A549 (cell line): ENCODE measurements around the gene PEX14. TPM values are rescaled to one million over a fixed set of nuclear protein-coding genes. Genes with fewer than 3 reads are reported as not detected.
A peak's percentile ranks its signal among the peaks of the same experiment; 100 is the strongest.

ENCODE experiments used
- ATAC-seq, 2 experiments: fragments of 200-7000 bp in 1 of 2; fragments of >200 bp in 1 of 2; cut with Nextera tagmentation in 1 of 2; cut with Tn5 transposase in 1 of 2; 3 replicates each; pipeline versions ENCODE4 v1.8.0 to v1.9.1; 2018 to 2020; ENCODE audit warnings: mild to moderate bottlenecking in 1 of 2, moderate library complexity in 1 of 2
- CTCF ChIA-PET: fragments of 300-600 bp; sonication (Branson Sonifier 250); formaldehyde crosslinking; extraction: SDS; loops from one replicate; lab custom pipeline; 2021; ENCODE audit warnings: antibody characterized with exemption, inconsistent platforms; lab: Yijun Ruan, JAX
- POLR2A ChIA-PET: fragments of 350-600 bp; formaldehyde crosslinking; extraction: SDS; loops from one replicate; lab custom pipeline; 2021; ENCODE audit warnings: antibody characterized with exemption, inconsistent platforms; lab: Yijun Ruan, JAX
- DNase-seq, 2 experiments: peaks; one replicate each; pipeline versions ENCODE4 v3.0.0 to v3.0.0-alpha.2; 2011 to 2016; ENCODE audit warnings: low read depth in 1 of 2, low spot score in 1 of 2
- FAIRE-seq: peaks from 2 replicates; lab custom pipeline; 2011; peaks lifted over from hg19 to GRCh38; lab: Jason Lieb, UNC
- H3K27ac ChIP-seq, 2 experiments: fragments of >200 bp; sonication (Bioruptor Twin); formaldehyde crosslinking; 3 replicates each; pipeline ENCODE4 v1.5.1; 2016 to 2017
- H3K4me1 ChIP-seq: fragments of >200 bp; sonication (Bioruptor Twin); formaldehyde crosslinking; 3 replicates; pipeline ENCODE4 v1.6.1; 2016
- H3K4me2 ChIP-seq: fragments of >200 bp; sonication (Bioruptor Twin); formaldehyde crosslinking; 3 replicates; pipeline ENCODE4 v1.6.1; 2016
- H3K4me3 ChIP-seq: fragments of >200 bp; sonication (Bioruptor Twin); formaldehyde crosslinking; 3 replicates; pipeline ENCODE4 v1.5.1; 2016
- H3K9me3 ChIP-seq: fragments of >200 bp; sonication (Bioruptor Twin); formaldehyde crosslinking; 3 replicates; pipeline ENCODE4 v1.6.1; 2016
- CBX8 ChIP-seq: fragments of 200-600 bp; sonication (generic); IDR thresholded peaks from 2 replicates; pipeline ENCODE4 v1.6.1; 2016
- CEBPB ChIP-seq, 2 experiments: fragments of >200 bp in 1 of 2; sonication (Bioruptor Twin) in 1 of 2; formaldehyde crosslinking in 1 of 2; IDR thresholded peaks; 2 replicates each; pipeline ENCODE4 v1.6.1; 2012 to 2016
- ESRRA ChIP-seq: fragments of 150-350 bp; IDR thresholded peaks from 2 replicates; pipeline ENCODE4 v1.6.1; 2014; ENCODE audit warnings: mild to moderate bottlenecking, low read length, borderline replicate concordance
- FOSB ChIP-seq: fragments of 250-450 bp; sonication (Bioruptor Pico); IDR thresholded peaks from 2 replicates; pipeline ENCODE4 v1.5.0; 2020; ENCODE audit warnings: mild to moderate bottlenecking, moderate library complexity
- FOSL2 ChIP-seq, 2 experiments: fragments of 450-650 bp in 1 of 2; fragments of >200 bp in 1 of 2; sonication (Bioruptor Twin) in 1 of 2; formaldehyde crosslinking; IDR thresholded peaks; 2 replicates each; pipeline versions ENCODE4 v1.5.0 to v1.6.1; 2016 to 2020; ENCODE audit warnings: mild to moderate bottlenecking in 1 of 2, moderate library complexity in 1 of 2
- HOXA7 ChIP-seq: fragments of 250-450 bp; sonication (Bioruptor Pico); IDR thresholded peaks from 2 replicates; pipeline ENCODE4 v1.5.0; 2020; ENCODE audit warnings: mild to moderate bottlenecking, moderate library complexity
- HOXB13 ChIP-seq: fragments of 250-450 bp; sonication (Bioruptor Pico); IDR thresholded peaks from 2 replicates; pipeline ENCODE4 v1.5.0; 2020; ENCODE audit warnings: low read depth, mild to moderate bottlenecking, moderate library complexity
- JUN ChIP-seq, 2 experiments: fragments of >200 bp; sonication (Bioruptor Twin); formaldehyde crosslinking; IDR thresholded peaks; 2 replicates in 1 of 2; 3 replicates in 1 of 2; pipeline ENCODE4 v1.6.1; 2016 to 2017
- JUNB ChIP-seq: fragments of >200 bp; sonication (Bioruptor Twin); formaldehyde crosslinking; IDR thresholded peaks from 2 replicates; pipeline ENCODE4 v1.6.1; 2016
- KDM5A ChIP-seq: fragments of 200-600 bp; sonication (generic); IDR thresholded peaks from 2 replicates; pipeline ENCODE4 v1.6.1; 2016; ENCODE audit warnings: antibody characterized with exemption, mild to moderate bottlenecking
- MAFK ChIP-seq: fragments of 450-650 bp; IDR thresholded peaks from 2 replicates; pipeline ENCODE4 v1.6.1; 2014; ENCODE audit not compliant: partially characterized antibody
- MAZ ChIP-seq: fragments of 150-350 bp; IDR thresholded peaks from 2 replicates; pipeline ENCODE4 v1.6.1; 2014; ENCODE audit warnings: antibody characterized with exemption, low read depth, low read length, borderline replicate concordance
- MYC ChIP-seq: IDR thresholded peaks from 2 replicates; pipeline ENCODE4 v1.6.1; 2012; ENCODE audit warnings: mild to moderate bottlenecking, inconsistent platforms, low read length, improper control_type of control experiment, borderline replicate concordance
- PHF8 ChIP-seq: fragments of 200-600 bp; sonication (generic); IDR thresholded peaks from 2 replicates; pipeline ENCODE4 v1.6.1; 2016; ENCODE audit warnings: low read depth, mild to moderate bottlenecking, antibody characterized with exemption, moderate library complexity, borderline replicate concordance
- POLR2A ChIP-seq: IDR thresholded peaks from 2 replicates; pipeline ENCODE4 v1.6.1; 2012; ENCODE audit warnings: mild to moderate bottlenecking, low read length
- POLR2AphosphoS2 ChIP-seq: conservative IDR thresholded peaks from 2 replicates; pipeline ENCODE4 v1.6.1; 2012; ENCODE audit warnings: low read length, improper control_type of control experiment, inconsistent platforms
- RARB ChIP-seq: fragments of 250-450 bp; sonication (Bioruptor Pico); IDR thresholded peaks from 2 replicates; pipeline ENCODE4 v1.8.0; 2021; ENCODE audit warnings: mild to moderate bottlenecking, moderate library complexity
- ZFP36 ChIP-seq: fragments of 450-650 bp; IDR thresholded peaks from 2 replicates; pipeline ENCODE4 v1.6.1; 2014; ENCODE audit warnings: borderline replicate concordance; ENCODE audit not compliant: partially characterized antibody
- ZNF302 ChIP-seq: fragments of 250-450 bp; sonication (Bioruptor Pico); IDR thresholded peaks from 2 replicates; pipeline ENCODE4 v1.9.0; 2021; ENCODE audit warnings: inconsistent platforms, mild to moderate bottlenecking, moderate library complexity
- ZSCAN20 ChIP-seq: fragments of 250-450 bp; sonication (Bioruptor Pico); IDR thresholded peaks from 2 replicates; pipeline ENCODE4 v1.8.0; 2022; ENCODE audit warnings: mild to moderate bottlenecking, moderate library complexity
- WGBS: methylation state at CpG from one replicate; pipeline ENCODE4 v1.1.6; 2017; ENCODE audit errors: missing lambda C conversion rate; 5-methylcytosine and 5-hydroxymethylcytosine counted together
- polyA plus RNA-seq, 4 experiments: library from polyadenylated mRNA; depleted of rRNA in 3 of 4; stranded (reverse); fragments of >200 nt; fragmentation: RNase III in 1 of 4; extraction: RNeasy Plus Mini Kit Qiagen cat#74134 plus additional on column Dnase treatment in 1 of 4; gene quantifications; 2 replicates in 3 of 4; 3 replicates in 1 of 4; pipeline ENCODE4 v1.2.3, GENCODE V29; 2011 to 2017
- TF ChIP-seq, protein P1 (sequence below): IDR thresholded peaks from 2 replicates; pipeline ENCODE4 v1.6.1; 2012
- TF ChIP-seq, protein P2 (sequence below): IDR thresholded peaks from 2 replicates; pipeline ENCODE4 v1.6.1; 2012; ENCODE audit warnings: low read depth, borderline replicate concordance
- TF ChIP-seq, protein P3 (sequence below): fragments of >200 bp; sonication (Bioruptor Twin); formaldehyde crosslinking; IDR thresholded peaks from 2 replicates; pipeline ENCODE4 v1.6.1; 2016

PEX14 gene
- polyA plus RNA-seq, 2 of the 4 experiments (the other 2 are of a cell fraction): 7.7 to 15.0 TPM

DNA sequence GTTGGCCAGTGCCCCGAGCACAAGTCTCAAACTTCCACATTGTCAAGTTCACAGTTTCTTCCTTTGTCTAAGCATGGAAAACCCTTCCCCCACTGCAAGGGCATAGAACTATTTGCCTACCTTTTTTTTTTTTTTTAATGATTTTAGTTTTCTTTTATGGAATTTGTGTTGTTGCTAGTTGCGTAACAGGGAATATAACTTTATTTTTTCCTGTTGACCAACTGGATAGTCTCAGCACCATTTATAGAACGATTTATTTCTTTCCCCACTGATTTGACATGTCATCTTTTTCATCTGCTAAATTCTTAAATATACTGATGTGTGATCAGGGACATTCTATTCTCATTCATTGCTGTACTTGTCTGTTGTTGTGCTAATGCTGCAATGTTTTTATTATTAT, 83.0 kb downstream of the PEX14 start (continued):
- no peak for TF ChIP-seq MYC
- TF ChIP-seq, all 56 proteins: peak for 0

DNA sequence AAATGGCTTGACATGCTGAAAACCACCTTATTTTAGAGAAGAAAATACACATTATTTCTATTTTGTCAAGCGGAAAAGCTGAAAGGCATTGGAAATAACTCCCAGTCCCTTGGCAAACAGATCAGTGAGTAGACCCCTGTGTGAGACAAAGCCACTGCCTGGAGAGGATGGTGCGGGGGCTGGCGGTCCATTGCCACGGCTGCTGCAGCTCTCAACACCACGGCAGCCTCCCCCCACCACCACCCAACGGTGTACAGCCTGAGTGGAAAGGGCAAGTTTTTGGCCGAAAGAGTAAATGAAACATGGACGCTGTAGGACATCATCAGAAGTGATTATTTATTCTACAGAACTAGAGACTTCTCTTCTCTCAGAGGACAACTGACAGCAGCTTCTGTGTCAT, 84.6 kb downstream of the PEX14 start:
- DNase-seq (no peak), ATAC-seq (no peak), FAIRE-seq (no peak)
- Histone ChIP-seq H3K27ac (no peak overlapping the region), H3K4me1 (no peaks in the 10 kb centered on the region), H3K9me3 (peaks cover 3% of the 10 kb centered on the region; the same call in 2 of the 3 replicates), H3K4me2 (no peak overlapping the region), H3K4me3 (no peak overlapping the region)
- 93% methylated on average over 8 of the region's 8 CpGs for WGBS
- TF ChIP-seq HOXA7 (CRISPR knock-in tag): no peak
- no peak for TF ChIP-seq MAFK
- TF ChIP-seq KDM5A: no peak
- TF ChIP-seq, protein P1, sequence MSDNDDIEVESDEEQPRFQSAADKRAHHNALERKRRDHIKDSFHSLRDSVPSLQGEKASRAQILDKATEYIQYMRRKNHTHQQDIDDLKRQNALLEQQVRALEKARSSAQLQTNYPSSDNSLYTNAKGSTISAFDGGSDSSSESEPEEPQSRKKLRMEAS: no peak
- TF ChIP-seq HOXB13 (CRISPR knock-in tag): no peak
- TF ChIP-seq, protein P2, sequence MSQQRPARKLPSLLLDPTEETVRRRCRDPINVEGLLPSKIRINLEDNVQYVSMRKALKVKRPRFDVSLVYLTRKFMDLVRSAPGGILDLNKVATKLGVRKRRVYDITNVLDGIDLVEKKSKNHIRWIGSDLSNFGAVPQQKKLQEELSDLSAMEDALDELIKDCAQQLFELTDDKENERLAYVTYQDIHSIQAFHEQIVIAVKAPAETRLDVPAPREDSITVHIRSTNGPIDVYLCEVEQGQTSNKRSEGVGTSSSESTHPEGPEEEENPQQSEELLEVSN: no peak
- CTCF ChIA-PET: no interaction called here
- POLR2A ChIA-PET: no interaction called here

DNA sequence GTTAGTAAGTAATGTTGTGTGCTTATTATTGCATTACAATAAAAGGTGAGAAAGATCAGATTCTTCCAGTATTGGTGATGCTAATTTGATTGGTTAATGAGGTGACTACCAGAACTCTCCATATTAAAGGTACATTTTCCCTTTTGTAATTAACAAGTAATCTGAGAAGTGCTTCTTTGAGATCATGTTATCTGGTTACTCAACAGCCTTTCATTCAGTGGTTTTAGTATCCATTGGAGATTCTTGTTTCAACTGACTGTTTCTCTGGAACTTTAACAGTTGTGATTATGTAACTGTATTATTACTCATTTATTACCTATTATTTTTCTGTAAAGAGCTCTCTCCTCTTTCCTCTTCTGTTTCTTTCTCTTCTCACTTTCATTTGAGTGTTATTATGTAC, 86.7 kb downstream of the PEX14 start:
- no peak overlapping the region for H3K4me2 ChIP-seq
- H3K27ac ChIP-seq: no peak overlapping the region
- ATAC-seq: no peak
- H3K9me3 ChIP-seq: peaks cover 5% of the 10 kb centered on the region; the same call in 2 of the 3 replicates
- FAIRE-seq: no peak
- DNase-seq: no peak
- H3K4me3 ChIP-seq: no peak overlapping the region
- POLR2A ChIA-PET: no interaction called here
- no peaks in the 10 kb centered on the region for H3K4me1 ChIP-seq
- TF ChIP-seq HOXB13 (CRISPR knock-in tag) (no peak), MAZ (no peak), POLR2AphosphoS2 (no peak)
- CTCF ChIA-PET: no interaction called here

DNA sequence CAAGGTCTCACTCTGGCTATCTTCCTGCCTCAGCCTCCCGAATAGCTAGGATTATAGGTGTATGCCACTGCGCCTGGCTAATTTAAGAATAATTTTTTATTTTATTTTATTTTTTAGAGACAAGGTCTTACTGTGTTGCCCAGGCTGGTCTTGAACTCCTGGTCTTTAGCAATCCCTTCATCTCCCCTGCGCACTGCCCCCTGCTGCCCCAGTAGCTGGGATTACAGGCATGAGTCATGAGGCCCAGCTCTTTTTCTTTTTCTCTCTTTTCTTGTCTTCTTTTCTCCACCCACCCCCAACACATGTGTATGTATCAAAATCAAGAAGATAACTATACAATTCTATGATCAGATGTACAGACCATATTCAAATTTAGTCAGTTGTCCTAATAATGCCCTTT, 87.2 kb downstream of the PEX14 start:
- TF ChIP-seq JUNB (no peak), FOSL2 (IDR thresholded peaks at IDR 0.05) (no peak), FOSL2 (CRISPR knock-in tag; IDR thresholded peaks at IDR 0.05) (peak; percentile 36)
- POLR2A ChIA-PET: no interaction called here
- Histone ChIP-seq H3K9me3 (peaks cover 5% of the 10 kb centered on the region; the same call in 2 of the 3 replicates), H3K4me2 (no peak overlapping the region), H3K4me3 (no peak overlapping the region), H3K27ac (no peak overlapping the region), H3K4me1 (no peaks in the 10 kb centered on the region)
- FAIRE-seq (no peak), ATAC-seq (no peak), DNase-seq (peak in 1 of 2 experiments; percentile 12)
- 92% methylated on average over 3 of the region's 3 CpGs for WGBS
- CTCF ChIA-PET: no interaction called here

DNA sequence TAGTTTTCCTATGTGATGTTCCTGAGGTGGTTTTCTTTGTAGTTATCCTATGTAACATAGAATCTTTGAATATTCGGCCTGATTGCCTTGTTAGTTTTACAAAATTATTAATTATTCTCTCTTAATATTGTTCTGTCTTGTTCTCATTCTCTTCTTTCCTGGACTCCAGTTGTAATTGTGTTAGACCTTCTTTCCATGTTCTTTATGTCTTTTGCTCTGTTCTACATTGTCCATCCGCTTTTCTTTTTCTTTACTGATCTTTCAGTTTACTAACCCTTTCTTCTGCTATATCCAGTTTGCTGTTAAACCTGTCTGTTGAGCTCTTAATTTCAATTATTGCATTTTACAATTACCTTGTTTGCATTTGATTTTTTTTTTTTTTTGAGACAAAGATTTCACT, 89.3 kb downstream of the PEX14 start:
- ChIA-PET CTCF (interaction anchor here (1.0 to 1.6 kb wide), 2 partner anchors 54 to 56 kb away, joined by 3 read pairs; no protein-coding TSS in a partner anchor), POLR2A (no interaction called here)
- Histone ChIP-seq H3K9me3 (peaks cover 5% of the 10 kb centered on the region; the same call in 2 of the 3 replicates), H3K4me2 (no peak overlapping the region), H3K4me1 (no peaks in the 10 kb centered on the region), H3K27ac (no peak overlapping the region), H3K4me3 (no peak overlapping the region)
- ATAC-seq (no peak), FAIRE-seq (no peak), DNase-seq (no peak)
- 87% methylated on average over 2 of the region's 2 CpGs for WGBS
- TF ChIP-seq JUN (IDR thresholded peaks at IDR 0.05) (no peak), JUNB (no peak), PHF8 (no peak), POLR2A (no peak), FOSB (no peak), CBX8 (no peak), ZNF302 (CRISPR knock-in tag) (no peak), ZSCAN20 (CRISPR knock-in tag) (no peak), ESRRA (no peak), CEBPB (IDR thresholded peaks at IDR 0.05) (no peak), ZFP36 (no peak), RARB (CRISPR knock-in tag) (no peak)
- TF ChIP-seq, protein P3, sequence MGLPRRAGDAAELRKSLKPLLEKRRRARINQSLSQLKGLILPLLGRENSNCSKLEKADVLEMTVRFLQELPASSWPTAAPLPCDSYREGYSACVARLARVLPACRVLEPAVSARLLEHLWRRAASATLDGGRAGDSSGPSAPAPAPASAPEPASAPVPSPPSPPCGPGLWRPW: no peak
- TF ChIP-seq, protein P2: no peak
